ENCODE measurements around the gene DCUN1D2.

The DCUN1D2 gene

DNA sequence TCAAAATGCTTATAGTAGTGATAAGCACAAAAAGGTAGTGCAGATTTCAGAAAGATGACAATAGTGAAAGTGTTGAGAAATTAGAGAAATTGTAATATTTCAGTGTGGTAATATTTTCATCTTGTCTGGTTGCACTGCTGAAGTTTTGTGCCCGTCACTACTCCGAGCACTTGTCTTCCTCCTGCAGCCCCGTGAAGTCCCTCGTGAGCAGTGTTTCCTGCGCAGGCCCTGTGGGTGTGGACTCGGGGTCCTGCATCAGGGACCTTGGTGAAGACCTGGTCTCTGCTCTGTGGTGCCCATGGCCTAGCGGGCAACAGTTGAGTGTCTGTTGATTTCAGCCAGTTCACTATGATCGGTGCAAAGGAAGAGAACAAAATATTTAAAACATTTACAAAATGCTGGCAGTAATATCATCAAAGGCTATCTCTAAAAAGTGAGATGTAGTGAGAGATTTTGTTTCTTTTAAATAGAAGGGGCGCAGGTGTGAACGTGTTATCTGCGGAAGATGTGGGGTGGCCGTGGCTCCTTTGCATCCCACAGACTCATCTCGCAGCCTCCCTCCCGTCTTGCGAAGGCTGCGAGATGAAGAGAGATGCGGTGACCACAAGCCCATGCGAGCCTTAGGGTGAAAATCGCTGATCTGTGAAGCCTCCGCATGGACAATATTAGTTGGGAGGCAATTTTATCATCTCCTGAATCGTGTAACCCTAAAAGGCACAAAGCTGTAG lies 27.7 kb upstream of the DCUN1D2 start:
- DNase-seq, result no peak

DNA sequence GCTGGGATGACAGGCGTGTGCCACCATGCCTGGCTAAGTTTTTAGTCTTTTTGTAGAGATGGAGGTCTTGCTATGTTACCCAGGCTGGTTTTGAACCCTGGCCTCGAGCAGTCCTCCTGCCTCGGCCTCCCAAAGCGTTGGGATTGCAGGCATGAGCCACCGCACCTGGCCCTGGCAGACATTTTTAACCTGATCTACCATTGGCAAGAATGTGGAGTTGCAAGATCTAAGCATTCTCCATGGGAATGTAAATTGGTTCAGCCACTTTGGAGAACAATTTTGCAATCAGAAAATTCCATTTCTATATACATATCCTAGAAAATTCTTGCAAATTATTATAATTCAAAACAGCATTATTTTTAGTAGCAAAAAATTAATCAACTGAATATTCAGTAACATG lies 24.3 kb upstream of the DCUN1D2 start:
- no peak for DNase-seq

DNA sequence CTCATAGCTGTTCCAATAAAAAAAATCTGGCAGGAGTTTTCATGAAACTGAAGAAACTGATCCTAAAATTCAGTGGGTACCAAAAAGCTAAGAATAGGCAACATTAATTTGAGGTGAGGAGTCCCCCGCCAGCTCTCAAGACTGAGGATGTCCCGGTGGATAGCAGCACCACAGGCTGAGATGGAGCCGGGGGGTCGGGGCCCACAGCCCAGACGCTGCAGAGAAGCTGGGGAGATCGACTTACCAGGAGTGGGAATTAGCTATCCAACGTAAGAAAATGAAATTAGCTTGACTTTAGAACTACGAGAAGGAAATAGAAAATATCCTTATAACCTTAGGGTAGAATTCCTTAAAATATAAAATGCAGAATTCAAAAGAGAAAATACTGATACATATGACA lies 23.2 kb upstream of the DCUN1D2 start:
- no peak for DNase-seq

DNA sequence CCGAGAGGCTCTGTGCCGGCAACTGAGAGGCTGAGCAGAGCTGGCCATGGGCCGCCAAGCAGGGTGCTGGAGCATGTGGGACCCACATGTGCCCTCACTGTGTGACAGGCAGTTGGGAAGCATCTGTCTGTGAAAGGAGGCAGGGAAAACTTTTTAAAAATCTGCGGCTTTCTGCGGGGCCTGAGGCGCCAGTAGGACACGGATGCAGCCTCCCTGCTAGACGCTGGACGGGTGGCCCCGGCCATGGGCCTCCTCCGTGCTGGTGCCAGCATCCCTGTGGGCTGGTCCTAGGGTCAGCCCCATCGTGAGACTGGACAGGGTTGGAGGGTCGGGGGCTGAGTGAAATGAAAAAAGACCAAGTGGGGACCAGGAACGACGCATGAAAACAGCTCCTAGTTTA lies 20.9 kb upstream of the DCUN1D2 start:
- DNase-seq, result no peak

- DNase-seq, result no peak
Observed at GRCh38 chr13:113510871-113511270, 20.4 kb upstream of the DCUN1D2 start.

DNA sequence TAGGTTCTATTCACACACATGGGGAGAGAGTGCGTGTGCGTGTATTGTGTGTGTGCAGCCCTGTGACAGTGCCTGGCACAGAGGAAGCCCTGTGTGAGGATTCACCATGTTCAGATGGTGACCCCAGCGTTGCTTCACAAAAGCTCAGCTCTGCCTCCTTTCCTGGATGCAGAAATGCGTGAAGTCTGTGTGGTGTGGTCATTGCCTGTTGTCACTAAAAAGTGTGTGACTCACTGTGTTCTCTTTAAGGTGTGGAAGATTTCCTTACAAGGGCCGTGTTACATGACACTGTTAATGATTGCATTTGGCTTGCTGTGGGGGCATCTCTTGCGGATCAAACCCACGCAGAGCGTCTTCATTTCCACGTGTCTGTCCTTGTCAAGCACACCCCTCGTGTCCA lies 19.5 kb upstream of the DCUN1D2 start:
- DNase-seq, result no peak

- no peak for DNase-seq
Observed at GRCh38 chr13:113508521-113509254, 18.2 kb upstream of the DCUN1D2 start.

DNA sequence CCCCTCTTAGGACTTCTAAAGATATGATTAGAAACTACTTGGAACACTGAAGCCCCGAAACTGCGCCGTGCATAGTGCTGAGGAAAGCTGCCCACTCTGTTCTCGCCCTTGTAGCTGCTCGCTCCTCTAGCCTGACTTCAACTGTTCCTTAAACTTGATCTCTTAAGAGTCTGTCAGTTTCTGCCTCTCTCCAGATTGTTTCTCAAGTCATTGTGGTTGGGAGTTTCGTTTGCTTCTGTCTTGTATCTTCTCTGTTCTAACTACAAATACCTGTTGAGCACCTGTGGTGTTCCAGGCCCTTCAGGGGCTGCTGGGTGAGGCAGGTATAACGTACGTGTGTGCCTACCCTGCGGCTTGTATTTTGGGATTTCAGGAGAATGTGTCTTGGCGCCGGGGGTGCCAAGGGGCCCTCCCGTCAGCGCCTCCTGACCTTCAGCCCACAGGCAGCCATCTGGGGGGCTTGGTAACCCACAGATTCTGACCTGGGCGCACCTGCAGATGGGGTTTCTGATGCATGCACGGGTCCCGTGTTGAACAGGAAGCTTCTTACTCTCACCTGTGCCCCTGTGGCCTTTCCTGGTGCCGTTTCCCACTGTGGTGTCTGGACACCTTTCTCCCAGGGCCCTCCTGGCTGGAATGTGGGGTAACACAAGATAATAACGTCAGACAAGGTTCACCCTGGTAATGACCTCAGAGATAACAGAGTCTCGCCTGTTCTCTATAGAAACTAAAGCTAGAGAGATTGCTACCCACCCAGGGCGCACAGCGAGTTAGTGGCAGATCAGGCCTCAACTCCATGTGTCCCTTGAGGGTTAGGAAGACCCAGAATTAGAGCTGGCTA lies 17.2 kb upstream of the DCUN1D2 start:
- no peak for DNase-seq

GRCh38 chr13:113506871-113507388 lies 16.4 kb upstream of the DCUN1D2 start:
- no peak for DNase-seq

GRCh38 chr13:113506025-113506685 lies 15.6 kb upstream of the DCUN1D2 start:
- no peak for DNase-seq

- no peak for DNase-seq
Observed at GRCh38 chr13:113502686-113503085, 12.2 kb upstream of the DCUN1D2 start.

- DNase-seq, result no peak
Observed at GRCh38 chr13:113500530-113501265, 10.2 kb upstream of the DCUN1D2 start.

DNA sequence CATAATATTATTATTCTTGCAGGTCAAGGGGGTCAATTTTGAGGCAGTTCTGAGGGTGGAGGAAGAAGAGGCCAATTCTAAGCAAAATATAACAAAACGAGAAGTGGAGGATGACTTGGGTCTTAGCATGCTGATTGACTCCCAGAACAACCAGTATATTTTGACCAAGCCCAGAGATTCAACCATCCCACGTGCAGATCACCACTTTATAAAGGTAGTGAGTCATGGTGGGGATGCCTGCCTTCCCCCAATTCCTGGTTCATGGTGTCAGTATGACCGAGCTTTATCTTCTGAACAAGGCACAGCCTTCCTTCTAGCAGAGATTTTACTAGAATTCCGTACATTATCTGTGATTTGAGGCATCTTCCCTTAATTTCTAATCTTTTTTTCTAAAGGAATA lies 9.4 kb upstream of the DCUN1D2 start:
- no peak for DNase-seq

DNA sequence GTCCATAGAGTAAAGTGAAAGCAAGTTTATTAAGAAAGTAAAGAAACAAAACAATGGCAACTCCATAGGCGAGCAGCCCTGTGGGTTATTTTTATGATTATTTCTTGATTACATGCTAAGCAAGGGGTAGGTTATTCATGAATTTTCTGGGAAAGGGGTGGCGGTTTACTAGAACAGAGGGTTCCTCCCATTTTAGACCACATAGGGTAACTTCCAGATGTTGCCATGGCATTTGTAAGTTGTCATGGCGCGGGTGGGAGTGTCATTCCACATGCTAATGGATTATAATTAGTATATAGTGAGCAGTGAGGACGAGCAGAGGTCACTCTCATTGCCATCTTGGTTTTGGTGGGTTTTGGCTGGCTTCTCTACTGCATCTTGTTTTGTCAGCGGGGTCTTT lies 8.4 kb upstream of the DCUN1D2 start:
- no peak for DNase-seq

DNA sequence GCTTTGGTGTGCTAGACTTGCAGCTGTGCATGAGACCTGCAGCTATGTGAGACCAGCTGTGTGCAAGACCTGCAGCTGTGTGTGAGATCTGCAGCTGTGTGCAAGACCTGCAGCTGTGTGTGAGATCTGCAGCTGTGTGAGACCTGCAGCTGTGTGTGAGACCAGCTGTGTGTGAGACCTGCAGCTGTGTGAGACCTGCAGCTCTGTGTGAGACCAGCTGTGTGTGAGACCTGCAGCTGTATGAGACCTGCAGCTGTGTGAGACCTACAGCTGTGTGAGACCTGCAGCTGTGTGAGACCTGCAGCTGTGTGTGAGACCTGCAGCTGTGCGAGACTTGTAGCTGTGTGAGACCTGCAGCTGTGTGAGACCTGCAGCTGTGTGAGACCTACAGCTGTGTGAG lies 6.7 kb upstream of the DCUN1D2 start:
- DNase-seq, result no peak

- DNase-seq, result no peak
Observed at GRCh38 chr13:113495494-113496210, 5.1 kb upstream of the DCUN1D2 start.

DNA sequence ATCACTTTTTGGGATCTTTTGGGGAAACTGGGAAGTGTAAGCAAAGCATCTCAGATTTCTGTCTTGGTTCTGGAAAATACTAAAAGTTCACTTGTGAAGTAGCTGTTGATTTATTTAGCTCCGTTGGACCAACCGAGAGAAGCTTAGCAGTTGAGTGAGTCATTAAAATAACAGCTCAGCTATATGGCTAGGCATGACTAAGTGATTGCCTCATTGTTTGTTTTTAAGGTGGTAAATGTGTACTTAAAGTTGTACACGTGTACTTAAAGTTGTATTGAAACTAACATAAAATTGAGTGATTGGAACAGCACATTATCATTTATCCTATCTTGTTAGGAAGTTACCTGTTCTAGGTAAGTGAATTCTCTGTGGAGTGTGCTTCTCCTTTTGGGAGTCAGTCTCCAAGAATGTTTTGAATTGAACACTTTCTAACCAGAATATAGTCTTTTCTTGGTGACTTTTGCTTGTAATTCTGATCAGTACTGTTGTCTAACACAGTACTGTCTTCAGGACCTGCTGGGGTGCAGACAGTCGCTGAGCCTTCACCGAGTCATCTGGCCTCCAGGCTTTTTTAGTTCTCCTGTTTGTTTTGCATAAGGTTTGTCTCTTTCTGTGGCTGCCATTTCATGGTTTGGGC lies 2.9 kb upstream of the DCUN1D2 start:
- peak; percentile 86 for DNase-seq

DNA sequence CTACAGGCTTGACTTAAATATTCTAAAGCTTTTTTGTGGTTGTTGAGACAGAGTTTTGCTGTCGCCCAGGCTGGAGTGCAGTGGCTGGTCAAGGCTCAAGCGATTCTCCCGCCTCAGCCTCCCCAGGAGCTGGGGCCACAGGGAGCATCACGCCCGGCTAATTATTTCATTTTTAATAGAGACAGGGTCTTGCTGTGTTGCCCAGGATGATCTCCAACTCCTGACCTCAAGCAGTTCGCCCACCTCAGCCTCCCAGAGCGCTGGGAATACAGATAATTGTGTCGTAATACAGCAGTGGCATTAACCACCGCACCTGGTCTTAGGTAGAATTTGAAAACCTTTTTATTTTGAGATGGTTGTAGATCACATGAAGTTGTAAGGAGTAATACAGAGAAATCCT lies 1.5 kb upstream of the DCUN1D2 start:
- DNase-seq, result no peak

- no peak for DNase-seq
Observed at GRCh38 chr13:113491418-113491883, 940 bp upstream of the DCUN1D2 start.

GRCh38 chr13:113489549-113490495 lies 689 bp downstream of the DCUN1D2 start:
- no peak for DNase-seq

Measured in amniotic stem cell (primary cell).